GM13977 (cell line): ENCODE measurements around the gene SEC14L3.

Experiments used
- DNase-seq: peaks from one replicate; pipeline ENCODE4 v3.0.0; 2012; ENCODE audit warnings: low spot score
- CTCF ChIP-seq: IDR thresholded peaks from 2 replicates; pipeline ENCODE4 v1.5.1; 2012; ENCODE audit warnings: mild to moderate bottlenecking, control low read depth; ENCODE audit not compliant: insufficient read depth; ENCODE audit errors: extremely low read depth, missing control alignments
- in situ Hi-C: fragments of 300-500 bp; cut with MboI; formaldehyde crosslinking; loops from one replicate; pipeline ENCODE4 v1.12.0; 2022; ENCODE audit warnings: low sequenced_read_pairs, low pct_unique_long_range_greater_than_20kb, mixed read lengths, inconsistent platforms; ENCODE audit not compliant: unreplicated experiment

Gene SEC14L3

GRCh38 chr22:30502153-30502552 lies 30.3 kb upstream of the SEC14L3 start:
- no peak for DNase-seq
- TF ChIP-seq CTCF, result no peak
- in situ Hi-C loops, result no loop called here

- in situ Hi-C loops, result no loop called here
- TF ChIP-seq CTCF, result no peak
- no peak for DNase-seq
Measured at GRCh38 chr22:30500628-30501027, 28.8 kb upstream of the SEC14L3 start.

DNA sequence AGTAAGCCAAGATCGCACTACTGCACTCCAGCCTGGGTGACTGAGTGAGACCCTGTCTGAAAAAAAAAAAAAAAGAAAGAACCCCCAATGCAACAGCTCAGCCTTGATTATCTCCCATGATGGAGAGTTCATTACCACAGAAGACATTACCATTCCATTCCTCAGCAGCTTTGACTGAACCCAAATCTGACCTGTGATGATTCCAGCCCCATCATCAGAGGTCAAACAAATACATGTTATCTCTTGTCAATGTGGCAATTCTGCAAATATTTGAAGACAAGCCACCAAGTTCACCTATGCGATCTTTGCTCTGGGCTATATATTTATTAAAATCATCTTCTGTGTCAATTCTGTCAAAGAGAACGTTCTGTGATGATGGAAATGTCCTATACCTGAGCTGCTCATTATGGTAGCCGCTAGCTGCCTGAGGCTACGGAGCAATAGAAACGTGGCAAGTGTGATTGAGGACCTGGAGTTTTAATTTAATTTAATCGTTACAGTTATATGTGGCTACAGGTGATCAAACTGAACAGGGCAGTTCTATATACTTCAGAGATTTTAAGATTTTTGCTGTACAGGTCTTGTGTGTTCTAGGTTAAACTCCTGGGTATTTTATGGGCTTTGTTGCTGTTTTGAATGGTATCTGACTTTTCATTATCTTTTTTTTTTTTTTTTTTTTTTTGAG lies 25.8 kb upstream of the SEC14L3 start:
- no peak for DNase-seq
- no peak for TF ChIP-seq CTCF
- in situ Hi-C loops, result no loop called here

DNA sequence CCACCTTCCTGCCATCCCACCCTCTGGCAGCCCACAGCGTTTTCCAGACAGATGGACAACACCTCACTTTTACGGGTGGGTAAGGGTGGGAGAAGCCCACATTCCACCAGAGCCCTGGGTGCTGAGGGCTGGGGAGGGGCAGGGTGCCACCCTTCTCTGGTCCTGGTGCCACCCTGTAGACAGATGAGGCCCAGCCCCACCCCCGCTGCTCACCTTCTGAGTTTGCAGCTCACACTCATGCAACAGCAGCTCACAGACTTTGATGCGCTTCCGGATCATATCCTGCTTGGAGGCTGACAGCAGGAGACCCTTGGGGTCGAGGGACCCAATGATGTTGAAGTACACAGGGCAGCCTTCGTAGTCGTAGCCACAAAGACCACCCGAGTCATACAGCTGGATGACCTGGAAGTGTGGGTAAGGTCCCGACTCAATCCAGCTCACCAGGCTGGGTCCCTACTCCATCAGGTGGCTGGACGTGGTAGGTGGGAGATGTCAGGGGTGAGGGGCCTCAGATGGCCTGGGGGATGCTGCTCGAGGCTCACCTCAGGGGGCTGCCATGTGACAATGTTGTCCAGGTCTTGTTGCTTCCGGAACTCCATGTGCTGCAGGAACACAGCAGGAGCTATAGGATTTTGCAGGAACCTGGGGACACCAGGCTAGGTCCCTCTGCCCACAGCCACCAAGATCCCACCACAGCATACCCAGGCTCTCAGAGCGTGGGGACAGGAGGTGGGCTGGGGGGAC lies 23.4 kb upstream of the SEC14L3 start:
- in situ Hi-C loops, result no loop called here
- DNase-seq, result no peak
- TF ChIP-seq CTCF, result no peak

DNA sequence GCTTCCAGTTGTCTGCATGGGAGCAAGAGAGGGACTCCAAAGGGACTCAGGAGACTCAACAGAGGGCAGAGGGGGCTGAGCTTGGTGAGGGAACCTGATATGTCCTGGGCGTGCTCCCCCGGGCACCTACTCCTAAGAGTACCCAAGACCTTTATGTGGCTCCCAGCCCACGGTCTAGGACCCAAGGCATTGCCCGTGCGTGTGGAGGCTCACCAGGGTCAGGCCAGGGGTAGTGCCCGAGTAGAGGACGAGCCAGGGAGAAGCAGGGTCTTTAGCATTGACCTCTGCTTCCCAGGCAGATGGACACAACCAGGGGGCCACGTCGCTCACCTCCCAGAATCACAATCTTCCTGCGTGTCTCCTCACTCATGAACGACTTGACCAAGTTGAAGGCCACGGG lies 20.3 kb upstream of the SEC14L3 start:
- in situ Hi-C loops, result no loop called here
- DNase-seq, result no peak
- no peak for TF ChIP-seq CTCF

DNA sequence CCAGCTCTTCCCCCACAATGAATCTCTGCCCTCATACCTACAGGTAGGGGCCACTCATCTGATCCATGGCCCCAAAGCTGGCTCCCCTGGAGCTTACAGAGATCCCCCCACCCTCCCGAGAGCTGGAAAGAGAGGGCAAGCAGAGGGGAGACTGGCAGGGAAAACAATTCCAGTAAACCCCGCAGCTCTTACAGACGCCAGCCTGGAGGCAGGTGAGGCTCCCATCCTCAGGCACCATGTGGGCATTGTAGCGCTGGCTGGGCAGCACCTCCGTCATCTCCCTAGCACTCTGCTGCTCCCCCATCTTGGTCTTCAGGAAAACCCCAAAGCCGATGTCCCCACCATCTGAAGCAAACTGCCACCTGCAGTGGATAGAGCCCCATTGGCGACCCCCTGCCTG lies 19.6 kb upstream of the SEC14L3 start:
- in situ Hi-C loops, result no loop called here
- DNase-seq, result no peak
- TF ChIP-seq CTCF, result no peak
